Measurements from ENCODE around the gene HCN2. TPM values are rescaled to one million over a fixed set of nuclear protein-coding genes. Genes with fewer than 3 reads are reported as not detected.

HCN2 gene
- total and polyA plus RNA-seq, 2 of the 13 experiments (the other 11 are each of a cell fraction or from before 2014, with no cell fraction given) = 0.01 TPM; not detected in 1

- TF ChIP-seq ZSCAN9 (CRISPR knock-in tag; IDR thresholded peaks at IDR 0.05; ENCODE audit: borderline replicate concordance) = 0 out of 2 replicates have a peak, but pooled peaks have one; percentile 28
- peak; percentile 56 for TF ChIP-seq MED1 (CRISPR knock-in tag; IDR thresholded peaks at IDR 0.05)
- TF ChIP-seq SOX6 (IDR thresholded peaks at IDR 0.05) = no peak
- TF ChIP-seq SOX6 (CRISPR knock-in tag; IDR thresholded peaks at IDR 0.05) = peak; percentile 58; the same call in 1 of the 2 replicates
- peak; percentile 53 for TF ChIP-seq ZNF263 (CRISPR knock-in tag; IDR thresholded peaks at IDR 0.05)
- no peak for TF ChIP-seq NBN (conservative IDR thresholded peaks at IDR 0.05)
- peak; percentile 40; the same call in 1 of the 2 replicates for TF ChIP-seq SPEN (CRISPR knock-in tag; IDR thresholded peaks at IDR 0.05; ENCODE audit: low read depth)
- TF ChIP-seq ATM (IDR thresholded peaks at IDR 0.05; ENCODE audit: borderline replicate concordance) = no peak
- no peak; the same call in 1 of the 2 replicates for TF ChIP-seq ZBTB26 (CRISPR knock-in tag; IDR thresholded peaks at IDR 0.05; ENCODE audit: borderline replicate concordance)
- no peak for TF ChIP-seq ZNF530 (CRISPR knock-in tag; IDR thresholded peaks at IDR 0.05; ENCODE audit: low read depth)
- TF ChIP-seq NR2F2 (IDR thresholded peaks at IDR 0.05; ENCODE audit: borderline replicate concordance, low read depth) = peak; percentile 14; the same call in 1 of the 2 replicates
- TF ChIP-seq ZNF496 (CRISPR knock-in tag; IDR thresholded peaks at IDR 0.05; ENCODE audit: insufficient replicate concordance) = no peak
- no peak for TF ChIP-seq KDM1A (CRISPR knock-in tag; IDR thresholded peaks at IDR 0.05)
- peak; percentile 55; the same call in 1 of the 2 replicates for TF ChIP-seq ZNF331 (CRISPR knock-in tag; IDR thresholded peaks at IDR 0.05)
- TF ChIP-seq BCL3 (CRISPR knock-in tag; IDR thresholded peaks at IDR 0.05) = peak; percentile 60; the same call in 1 of the 2 replicates
- TF ChIP-seq ZNF670 (CRISPR knock-in tag; IDR thresholded peaks at IDR 0.05; ENCODE audit: borderline replicate concordance) = peak; percentile 85
- no peak for TF ChIP-seq CSRNP2 (CRISPR knock-in tag; conservative IDR thresholded peaks at IDR 0.05; ENCODE audit: low read depth)
- TF ChIP-seq ZNF790 (CRISPR knock-in tag; IDR thresholded peaks at IDR 0.05; ENCODE audit: borderline replicate concordance) = no peak; the same call in 1 of the 2 replicates
- TF ChIP-seq RBM22 (optimal IDR thresholded peaks at IDR 0.05; ENCODE audit: low read length) = peak; percentile 96
- TF ChIP-seq MXD4 (CRISPR knock-in tag; IDR thresholded peaks at IDR 0.05) = peak; percentile 60; the same call in 1 of the 2 replicates
- TF ChIP-seq IKZF5 (CRISPR knock-in tag; IDR thresholded peaks at IDR 0.05) = peak; percentile 67; the same call in 1 of the 2 replicates
- TF ChIP-seq ZNF333 (CRISPR knock-in tag; IDR thresholded peaks at IDR 0.05; ENCODE audit: borderline replicate concordance) = 0 out of 2 replicates have a peak, but pooled peaks have one; percentile 55
- TF ChIP-seq RXRA (CRISPR knock-in tag; IDR thresholded peaks at IDR 0.05) = peak; percentile 25; the same call in 1 of the 2 replicates
- TF ChIP-seq SMC3 (IDR thresholded peaks at IDR 0.05; ENCODE audit: low read length) = peak; percentile 32; the same call in 1 of the 2 replicates
- 0 out of 2 replicates have a peak, but pooled peaks have one; percentile 12 for TF ChIP-seq SIX1 (CRISPR knock-in tag; IDR thresholded peaks at IDR 0.05; ENCODE audit: borderline replicate concordance)
- TF ChIP-seq KDM5B (CRISPR knock-in tag; IDR thresholded peaks at IDR 0.05; ENCODE audit: borderline replicate concordance) = peak; percentile 59; the same call in 1 of the 2 replicates
These were observed 5.3 kb upstream of the HCN2 start (continued) for GRCh38 chr19:584240-585001.

Measured in HepG2 (cell line).